Measurements from ENCODE around the gene MECP2.

MECP2 gene

DNA sequence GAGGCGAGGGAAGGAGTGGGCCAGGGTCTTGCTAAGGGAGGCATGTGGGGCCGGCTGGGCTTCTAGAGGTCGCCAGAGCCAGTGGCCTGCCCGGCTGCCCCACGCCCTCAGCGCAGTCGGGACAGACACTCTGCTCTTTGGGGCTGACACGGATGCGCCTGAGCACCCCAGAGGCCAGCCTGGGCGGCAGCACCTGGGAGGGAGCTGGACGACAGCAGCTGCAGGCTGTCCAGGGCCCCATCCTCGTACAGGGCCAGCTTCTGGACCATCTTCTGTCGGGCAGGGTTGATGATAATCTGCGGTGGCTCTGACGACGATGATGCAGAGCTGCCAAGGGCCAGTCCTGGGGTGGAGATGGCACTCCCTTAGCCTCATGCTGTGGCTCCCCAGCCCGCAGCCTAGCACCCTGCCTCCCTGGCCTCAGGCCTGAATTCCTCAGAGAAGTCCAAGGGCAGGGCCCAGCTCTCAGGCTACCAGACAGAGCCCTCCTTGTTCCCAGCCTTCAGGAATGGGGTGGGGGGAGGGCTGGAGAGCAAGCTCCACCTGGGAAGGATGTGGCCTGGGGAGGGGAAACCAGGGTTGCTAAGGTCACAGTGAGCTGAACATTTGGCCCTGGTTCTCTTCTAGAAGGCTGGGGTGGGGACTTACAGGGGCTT, 85.1 kb downstream of the MECP2 start:
- Histone ChIP-seq H3K9me3 (ENCODE audit: control insufficient read depth in 1 of 2, low read length in 2 of 2) (no peaks in the 10 kb centered on the region), H3K4me1 (ENCODE audit: control insufficient read depth in 1 of 2, insufficient read depth in 2 of 2, low read length in 2 of 2) (peaks cover 0 to 8% of the 10 kb centered on the region in 2 donors), H3K36me3 (ENCODE audit: control insufficient read depth in 1 of 2, insufficient read depth in 2 of 2, low read length in 2 of 2) (peaks cover 0 to 19% of the 10 kb centered on the region in 2 donors), H3K27ac (ENCODE audit: low read length) (no peak overlapping the region), H3K4me3 (ENCODE audit: low read depth in 1 of 2, low read length in 2 of 2) (no peak overlapping the region), H3K27me3 (ENCODE audit: low read depth, low read length) (no peaks in the 10 kb centered on the region)

DNA sequence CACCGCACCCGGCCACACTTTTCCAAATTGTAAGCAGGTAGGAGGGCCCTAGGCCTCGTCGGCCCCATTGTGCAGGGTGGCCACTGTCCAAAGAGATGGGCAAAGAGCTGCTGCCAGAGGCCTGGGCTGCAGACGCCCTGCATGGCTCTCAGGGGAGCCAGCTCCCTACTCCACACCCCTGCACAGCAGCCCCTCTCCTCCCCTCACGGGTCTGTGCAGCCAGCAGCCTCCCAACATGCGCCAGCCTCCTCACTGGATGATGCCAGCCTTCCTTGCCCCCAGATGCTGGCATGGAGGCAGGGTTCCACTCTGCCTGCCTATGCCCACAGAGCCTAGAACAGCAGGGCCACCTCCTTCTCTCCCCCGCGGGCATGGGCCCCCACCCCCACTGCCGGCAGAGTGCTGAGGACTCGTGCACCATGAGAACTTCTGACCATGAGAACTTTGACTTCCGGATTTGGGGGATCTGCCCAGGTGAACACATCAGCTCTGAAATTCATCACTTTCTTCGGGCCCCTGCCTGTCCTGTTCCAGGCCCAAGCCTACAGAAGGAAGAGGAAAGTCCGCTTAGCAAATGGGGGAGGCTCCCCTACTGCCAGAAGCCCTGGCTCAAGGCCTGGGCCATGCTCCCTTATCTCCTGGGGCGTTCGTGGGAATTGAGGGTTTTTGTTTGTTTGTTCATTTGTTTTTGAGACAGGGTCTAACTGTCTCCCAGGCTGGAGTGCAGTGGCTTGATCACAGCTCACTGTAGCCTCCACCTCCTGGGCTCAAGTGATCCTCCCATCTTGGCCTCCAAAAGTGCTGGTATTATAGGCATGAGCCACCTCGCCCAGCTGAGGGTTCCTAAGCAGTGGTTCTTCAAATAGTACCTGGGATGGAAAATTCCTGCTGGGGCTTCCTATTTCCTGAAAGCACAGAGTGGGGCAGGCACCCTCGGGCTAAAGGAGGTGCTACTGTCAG, 85.9 kb downstream of the MECP2 start:
- Histone ChIP-seq H3K27me3 (ENCODE audit: low read depth, low read length) (no peaks in the 10 kb centered on the region), H3K36me3 (ENCODE audit: control insufficient read depth in 1 of 2, insufficient read depth in 2 of 2, low read length in 2 of 2) (peaks cover 0 to 17% of the 10 kb centered on the region in 2 donors), H3K4me3 (ENCODE audit: low read depth in 1 of 2, low read length in 2 of 2) (no peak overlapping the region), H3K27ac (ENCODE audit: low read length) (no peak overlapping the region), H3K4me1 (ENCODE audit: control insufficient read depth in 1 of 2, insufficient read depth in 2 of 2, low read length in 2 of 2) (peaks cover 0 to 8% of the 10 kb centered on the region in 2 donors), H3K9me3 (ENCODE audit: control insufficient read depth in 1 of 2, low read length in 2 of 2) (no peaks in the 10 kb centered on the region)

DNA sequence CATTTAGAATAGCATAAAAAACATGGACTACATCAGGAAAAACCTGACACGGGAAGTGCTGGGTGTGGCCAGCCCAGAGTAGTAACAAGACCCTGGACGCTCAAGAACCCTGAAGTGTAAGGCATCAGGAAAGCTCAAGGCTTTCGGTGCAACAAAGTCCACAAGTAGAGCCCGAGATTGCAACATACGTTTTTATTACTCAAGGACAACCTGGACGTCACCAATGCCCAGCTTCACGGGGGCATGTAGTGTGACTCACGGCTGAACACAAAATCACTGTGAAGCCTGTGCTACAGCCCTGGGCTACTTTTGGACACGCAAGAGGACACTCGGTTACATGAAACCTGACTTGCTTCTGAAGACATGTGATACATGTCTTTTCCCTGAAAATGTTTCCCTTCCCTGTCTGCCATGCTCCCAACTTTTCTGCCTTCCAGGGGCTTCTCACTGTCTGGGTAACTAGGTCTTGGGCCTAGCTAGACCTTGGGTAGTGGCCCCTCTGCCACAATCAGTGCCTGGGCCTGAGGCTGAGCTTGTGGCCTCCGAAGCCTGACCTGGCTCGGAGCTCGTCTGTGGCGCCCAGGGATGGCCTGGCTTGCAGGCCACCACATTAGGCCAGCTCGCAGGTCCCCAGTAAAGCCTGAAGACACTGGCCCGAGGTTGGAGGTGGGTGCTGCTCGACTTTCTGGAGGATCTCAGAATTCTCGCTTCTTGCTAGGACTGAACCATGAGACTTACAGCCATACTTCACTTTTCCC, 87.0 kb downstream of the MECP2 start:
- Histone ChIP-seq H3K36me3 (ENCODE audit: control insufficient read depth in 1 of 2, insufficient read depth in 2 of 2, low read length in 2 of 2) (peaks cover 0 to 7% of the 10 kb centered on the region in 2 donors), H3K4me1 (ENCODE audit: control insufficient read depth in 1 of 2, insufficient read depth in 2 of 2, low read length in 2 of 2) (peaks cover 0 to 8% of the 10 kb centered on the region in 2 donors), H3K27ac (ENCODE audit: low read length) (no peak overlapping the region), H3K9me3 (ENCODE audit: control insufficient read depth in 1 of 2, low read length in 2 of 2) (no peaks in the 10 kb centered on the region), H3K4me3 (ENCODE audit: low read depth in 1 of 2, low read length in 2 of 2) (no peak overlapping the region), H3K27me3 (ENCODE audit: low read depth, low read length) (no peaks in the 10 kb centered on the region)

DNA sequence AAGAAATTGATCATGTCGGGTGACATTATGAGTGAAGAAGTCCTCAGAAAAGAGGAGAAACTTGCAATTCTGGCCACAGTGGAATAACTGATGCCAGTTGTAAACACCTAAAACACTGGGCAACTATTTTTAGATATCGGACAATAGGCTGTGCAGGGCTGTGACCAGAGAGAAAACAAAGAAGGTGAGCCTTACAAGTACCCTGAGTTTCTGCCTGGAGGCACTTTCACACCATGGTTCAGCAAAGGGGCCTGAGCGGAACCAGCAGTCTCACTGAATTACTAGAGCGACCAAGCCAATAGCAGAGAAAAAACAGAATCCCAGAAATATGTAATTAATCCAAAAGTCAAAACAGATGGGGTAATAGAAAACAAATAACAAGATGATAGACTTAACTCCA, 89.0 kb downstream of the MECP2 start:
- H3K27ac ChIP-seq (ENCODE audit: low read length): no peak overlapping the region
- H3K4me1 ChIP-seq (ENCODE audit: control insufficient read depth in 1 of 2, insufficient read depth in 2 of 2, low read length in 2 of 2): peaks cover 0 to 3% of the 10 kb centered on the region in 2 donors
- H3K4me3 ChIP-seq (ENCODE audit: low read depth in 1 of 2, low read length in 2 of 2): no peak overlapping the region
- no peaks in the 10 kb centered on the region for H3K9me3 ChIP-seq (ENCODE audit: control insufficient read depth in 1 of 2, low read length in 2 of 2)
- H3K36me3 ChIP-seq (ENCODE audit: control insufficient read depth in 1 of 2, insufficient read depth in 2 of 2, low read length in 2 of 2): no peaks in the 10 kb centered on the region
- no peaks in the 10 kb centered on the region for H3K27me3 ChIP-seq (ENCODE audit: low read depth, low read length)

DNA sequence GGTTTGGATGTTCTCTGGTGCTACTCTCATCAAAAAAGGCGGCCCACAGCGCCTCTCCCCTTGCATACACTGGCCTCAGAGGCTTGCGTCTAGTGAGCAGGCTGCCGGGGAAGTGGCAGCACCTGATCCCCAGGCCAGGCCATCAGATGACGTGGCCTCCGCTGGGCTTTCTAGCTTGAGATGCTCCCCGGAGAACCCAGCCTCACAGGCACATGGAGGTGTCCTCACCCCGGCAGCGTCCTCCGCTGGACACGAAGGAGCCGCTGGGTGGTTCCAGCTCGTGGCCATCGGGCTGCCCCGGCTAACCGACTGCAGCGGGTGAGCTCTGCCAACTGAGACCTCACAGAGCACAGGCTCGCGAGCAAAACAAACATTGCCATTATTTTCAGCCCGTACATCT, 90.6 kb downstream of the MECP2 start:
- H3K4me3 ChIP-seq (ENCODE audit: low read depth in 1 of 2, low read length in 2 of 2): no peak overlapping the region
- no peaks in the 10 kb centered on the region for H3K4me1 ChIP-seq (ENCODE audit: control insufficient read depth in 1 of 2, insufficient read depth in 2 of 2, low read length in 2 of 2)
- no peaks in the 10 kb centered on the region for H3K9me3 ChIP-seq (ENCODE audit: control insufficient read depth in 1 of 2, low read length in 2 of 2)
- no peaks in the 10 kb centered on the region for H3K36me3 ChIP-seq (ENCODE audit: control insufficient read depth in 1 of 2, insufficient read depth in 2 of 2, low read length in 2 of 2)
- H3K27me3 ChIP-seq (ENCODE audit: low read depth, low read length): no peaks in the 10 kb centered on the region
- H3K27ac ChIP-seq (ENCODE audit: low read length): no peak overlapping the region

DNA sequence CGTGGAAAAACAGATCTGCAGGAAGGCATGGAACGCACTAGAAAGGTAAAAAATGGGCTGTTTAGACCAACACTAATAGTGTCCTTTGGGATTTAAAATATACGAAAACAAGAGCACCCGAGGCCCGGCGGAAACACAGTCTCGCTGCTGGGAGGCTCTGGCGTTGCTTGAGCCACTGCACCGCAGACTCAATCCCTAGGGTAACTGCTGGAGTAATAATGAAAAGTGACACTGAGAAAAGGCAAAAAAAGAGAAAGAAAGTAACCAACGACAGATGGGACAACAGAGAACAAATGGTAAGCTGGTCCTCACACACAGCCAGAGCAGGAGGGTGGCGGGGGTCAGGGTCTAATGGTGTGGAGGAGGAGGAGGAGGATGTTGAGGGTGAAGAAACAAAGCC, 93.2 kb downstream of the MECP2 start:
- H3K4me3 ChIP-seq (ENCODE audit: low read depth in 1 of 2, low read length in 2 of 2): no peak overlapping the region
- H3K9me3 ChIP-seq (ENCODE audit: control insufficient read depth in 1 of 2, low read length in 2 of 2): no peaks in the 10 kb centered on the region
- H3K36me3 ChIP-seq (ENCODE audit: control insufficient read depth in 1 of 2, insufficient read depth in 2 of 2, low read length in 2 of 2): no peaks in the 10 kb centered on the region
- H3K27me3 ChIP-seq (ENCODE audit: low read depth, low read length): no peaks in the 10 kb centered on the region
- no peak overlapping the region for H3K27ac ChIP-seq (ENCODE audit: low read length)
- peaks cover 0 to 3% of the 10 kb centered on the region in 2 donors for H3K4me1 ChIP-seq (ENCODE audit: control insufficient read depth in 1 of 2, insufficient read depth in 2 of 2, low read length in 2 of 2)

DNA sequence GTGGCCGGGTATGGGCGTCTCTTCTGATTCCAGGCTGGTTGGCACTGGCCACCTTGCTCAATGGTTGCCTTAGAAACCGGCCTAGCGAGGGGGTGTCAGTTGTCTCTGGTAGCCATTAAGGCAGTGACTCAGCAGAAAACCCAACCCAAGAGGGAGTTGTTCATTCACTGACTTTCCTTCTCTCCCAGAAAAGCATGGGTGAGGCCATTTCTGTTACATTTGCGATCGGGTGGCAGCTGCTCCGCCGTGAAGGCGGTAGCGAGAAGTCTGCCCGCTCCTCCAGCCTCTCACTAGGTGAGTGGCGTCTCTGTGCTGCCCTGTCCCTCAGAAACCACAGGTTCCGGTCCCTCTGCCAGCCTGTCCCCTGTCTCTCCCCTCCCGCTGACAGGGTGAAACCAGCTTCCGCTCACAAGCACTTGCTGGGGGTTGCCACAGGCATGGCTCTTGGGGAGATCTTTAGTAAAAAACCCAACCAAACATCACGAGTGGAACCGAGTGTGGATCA, 95.2 kb downstream of the MECP2 start:
- H3K9me3 ChIP-seq (ENCODE audit: control insufficient read depth in 1 of 2, low read length in 2 of 2): no peaks in the 10 kb centered on the region
- H3K36me3 ChIP-seq (ENCODE audit: control insufficient read depth in 1 of 2, insufficient read depth in 2 of 2, low read length in 2 of 2): no peaks in the 10 kb centered on the region
- H3K27me3 ChIP-seq (ENCODE audit: low read depth, low read length): no peaks in the 10 kb centered on the region
- no peak overlapping the region for H3K4me3 ChIP-seq (ENCODE audit: low read depth in 1 of 2, low read length in 2 of 2)
- peak overlapping the region; percentile 8 for H3K27ac ChIP-seq (ENCODE audit: low read length)
- peaks cover 0 to 3% of the 10 kb centered on the region in 2 donors for H3K4me1 ChIP-seq (ENCODE audit: control insufficient read depth in 1 of 2, insufficient read depth in 2 of 2, low read length in 2 of 2)

DNA sequence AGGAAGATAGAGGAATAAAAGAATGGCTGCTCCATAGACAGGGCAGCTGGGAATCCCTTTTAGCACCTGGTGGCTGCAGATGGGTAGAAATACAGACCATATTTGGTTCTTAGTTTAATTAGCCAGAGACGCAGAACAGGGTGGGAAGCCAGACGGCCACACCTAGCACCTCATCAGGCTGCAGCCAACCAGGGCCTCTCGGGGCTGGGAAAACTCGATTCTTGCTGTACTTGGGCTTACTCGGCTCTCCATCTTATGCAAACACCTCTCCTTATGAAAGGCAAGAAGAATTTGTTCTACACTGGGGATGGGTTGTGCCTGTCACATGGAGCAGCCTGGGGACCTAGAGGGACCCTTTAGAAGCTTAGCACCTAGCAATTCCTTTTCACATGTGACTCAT, 97.5 kb downstream of the MECP2 start:
- no peak overlapping the region for H3K4me3 ChIP-seq (ENCODE audit: low read depth in 1 of 2, low read length in 2 of 2)
- H3K36me3 ChIP-seq (ENCODE audit: control insufficient read depth in 1 of 2, insufficient read depth in 2 of 2, low read length in 2 of 2): no peaks in the 10 kb centered on the region
- H3K27ac ChIP-seq (ENCODE audit: low read length): no peak overlapping the region
- no peaks in the 10 kb centered on the region for H3K9me3 ChIP-seq (ENCODE audit: control insufficient read depth in 1 of 2, low read length in 2 of 2)
- H3K27me3 ChIP-seq (ENCODE audit: low read depth, low read length): no peaks in the 10 kb centered on the region
- peaks cover 0 to 3% of the 10 kb centered on the region in 2 donors for H3K4me1 ChIP-seq (ENCODE audit: control insufficient read depth in 1 of 2, insufficient read depth in 2 of 2, low read length in 2 of 2)

DNA sequence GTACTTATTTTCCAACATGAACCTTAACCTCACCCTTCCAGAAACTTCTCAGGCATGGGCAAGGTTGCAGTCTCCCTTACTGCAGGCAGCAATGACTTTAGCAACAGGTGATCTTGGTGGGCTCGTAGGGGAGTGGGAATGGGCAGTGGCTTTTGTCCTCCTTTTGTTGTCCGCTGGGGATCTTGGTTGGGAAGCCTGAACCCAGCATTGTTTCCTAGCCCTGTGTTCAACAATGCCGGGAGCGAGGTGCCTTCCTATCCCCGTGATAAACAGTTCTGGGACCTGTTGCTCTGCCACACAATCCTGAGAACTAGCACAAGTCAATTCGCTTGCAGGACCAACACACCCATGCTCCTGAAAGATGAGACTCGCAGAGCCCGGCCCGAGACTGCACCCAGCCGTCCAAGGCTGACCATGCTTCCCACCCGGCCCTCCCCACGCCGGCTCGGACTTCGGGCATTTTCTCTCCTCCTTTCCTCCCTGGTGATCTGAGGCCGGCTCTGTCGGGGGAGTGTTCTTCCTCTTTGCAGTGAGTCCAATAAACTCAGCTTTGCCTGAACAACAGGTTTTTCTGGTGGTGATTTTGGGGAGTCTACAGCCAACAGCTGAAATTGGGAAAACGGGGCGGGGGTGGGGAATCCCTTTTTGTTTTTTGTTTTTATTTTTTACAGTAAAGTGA, 98.0 kb downstream of the MECP2 start:
- H3K4me1 ChIP-seq (ENCODE audit: control insufficient read depth in 1 of 2, insufficient read depth in 2 of 2, low read length in 2 of 2): peaks cover 0 to 3% of the 10 kb centered on the region in 2 donors
- no peaks in the 10 kb centered on the region for H3K9me3 ChIP-seq (ENCODE audit: control insufficient read depth in 1 of 2, low read length in 2 of 2)
- no peaks in the 10 kb centered on the region for H3K27me3 ChIP-seq (ENCODE audit: low read depth, low read length)
- H3K4me3 ChIP-seq (ENCODE audit: low read depth in 1 of 2, low read length in 2 of 2): no peak overlapping the region
- no peak overlapping the region for H3K27ac ChIP-seq (ENCODE audit: low read length)
- no peaks in the 10 kb centered on the region for H3K36me3 ChIP-seq (ENCODE audit: control insufficient read depth in 1 of 2, insufficient read depth in 2 of 2, low read length in 2 of 2)

DNA sequence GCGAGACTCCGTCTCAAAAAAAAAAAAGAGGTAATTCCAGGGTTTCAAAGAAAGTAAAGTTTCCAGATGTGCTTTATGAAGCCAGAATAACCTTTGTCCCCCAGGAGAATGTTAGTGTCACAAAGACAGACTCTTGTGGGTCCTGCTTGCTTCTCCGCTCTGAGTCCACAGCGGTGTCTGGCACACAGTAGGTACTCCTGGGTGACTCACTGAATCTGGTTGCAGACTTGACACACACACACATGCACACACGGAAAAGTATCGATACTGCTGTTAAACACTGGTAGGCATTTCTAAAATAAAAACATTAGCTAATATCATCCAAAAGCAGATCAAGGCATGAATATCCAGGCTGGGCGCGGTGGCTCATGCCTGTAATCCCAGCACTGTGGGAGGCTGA, 102.0 kb downstream of the MECP2 start:
- no peaks in the 10 kb centered on the region for H3K27me3 ChIP-seq (ENCODE audit: low read depth, low read length)
- H3K9me3 ChIP-seq (ENCODE audit: control insufficient read depth in 1 of 2, low read length in 2 of 2): no peaks in the 10 kb centered on the region
- no peaks in the 10 kb centered on the region for H3K36me3 ChIP-seq (ENCODE audit: control insufficient read depth in 1 of 2, insufficient read depth in 2 of 2, low read length in 2 of 2)
- H3K27ac ChIP-seq (ENCODE audit: low read length): no peak overlapping the region
- H3K4me1 ChIP-seq (ENCODE audit: control insufficient read depth in 1 of 2, insufficient read depth in 2 of 2, low read length in 2 of 2): peaks cover 0 to 3% of the 10 kb centered on the region in 2 donors
- H3K4me3 ChIP-seq (ENCODE audit: low read depth in 1 of 2, low read length in 2 of 2): no peak overlapping the region

Measured in muscle layer of duodenum (tissue), 2 donors.